SK-N-MC (cell line): Measurements from ENCODE around the gene MYO10.

Source experiments
- EZH2 ChIP-seq: fragments of 200-600 bp; sonication (generic); IDR thresholded peaks from one replicate; pipeline ENCODE4 v1.6.1; 2017; ENCODE audit warnings: antibody characterized with exemption
- POLR2AphosphoS5 ChIP-seq: IDR thresholded peaks from 2 replicates; pipeline ENCODE4 v1.6.1; 2012; ENCODE audit warnings: mild to moderate bottlenecking, low read depth, low read length, borderline replicate concordance

DNA sequence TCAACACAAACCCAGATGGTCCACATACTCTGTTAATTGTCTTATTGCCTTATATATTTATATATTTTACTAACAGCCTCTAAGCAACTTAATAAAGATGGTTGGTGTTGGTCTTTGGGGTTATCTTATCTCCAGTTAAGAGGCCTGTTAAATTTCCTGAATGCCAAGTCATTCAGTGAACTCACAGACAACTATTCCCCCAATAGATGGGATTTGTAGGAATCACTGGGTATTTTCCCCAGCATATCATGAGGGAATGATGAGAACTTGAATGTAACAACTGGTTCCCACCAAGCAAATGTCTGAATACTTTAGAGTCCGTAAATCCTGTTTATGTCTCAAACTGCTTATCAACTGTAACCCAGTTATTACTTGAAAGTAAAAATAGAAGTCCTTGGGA, 276.6 kb downstream of the MYO10 start:
- TF ChIP-seq EZH2 (no peak), POLR2AphosphoS5 (no peak)
